H1 (cell line): Measurements from ENCODE around the gene PLEKHA5. TPM values are rescaled to one million over a fixed set of nuclear protein-coding genes. Genes with fewer than 3 reads are reported as not detected.

Experiments used
- CTCF ChIA-PET: fragments of 300-600 bp; sonication (Branson Sonifier 250); formaldehyde crosslinking; loops from one replicate; lab custom pipeline; 2021; ENCODE audit not compliant: partially characterized antibody; lab: Charles Lee
- POLR2A ChIA-PET: fragments of 300-600 bp; sonication (Branson Sonifier 250); formaldehyde crosslinking; loops from one replicate; lab custom pipeline; 2021; ENCODE audit warnings: inconsistent platforms; ENCODE audit not compliant: partially characterized antibody; lab: Charles Lee
- DNase-seq, 2 experiments: peaks; one replicate each; pipeline versions ENCODE4 v3.0.0 to v3.0.0-alpha.2; 2010 to 2022; ENCODE audit warnings: low spot score in 2 of 2, low read depth in 1 of 2, mixed read lengths in 1 of 2
- FAIRE-seq: peaks from 2 replicates; lab custom pipeline; 2011; peaks lifted over from hg19 to GRCh38; lab: Jason Lieb, UNC
- H2AFZ ChIP-seq: 2 replicates; pipeline ENCODE4 v1.8.1; 2012; ENCODE audit warnings: low read length, inconsistent platforms
- H2AK5ac ChIP-seq: 2 replicates; pipeline ENCODE4 v1.6.1; 2013; ENCODE audit warnings: low read depth, low read length
- H2BK120ac ChIP-seq: replicated peaks from 2 replicates; pipeline ENCODE3; 2013; ENCODE audit warnings: low read depth, low read length, inconsistent platforms
- H2BK12ac ChIP-seq: 2 replicates; pipeline ENCODE4 v1.6.1; 2013; ENCODE audit warnings: low read depth, low read length
- H2BK15ac ChIP-seq: 2 replicates; pipeline ENCODE4 v1.6.1; 2013; ENCODE audit warnings: low read length
- H2BK20ac ChIP-seq: 2 replicates; pipeline ENCODE4 v1.6.1; 2013; ENCODE audit warnings: low read length
- H2BK5ac ChIP-seq: 2 replicates; pipeline ENCODE4 v1.6.1; 2013; ENCODE audit warnings: low read depth, low read length
- H3K14ac ChIP-seq: 2 replicates; pipeline ENCODE4 v1.6.1; 2013; ENCODE audit warnings: inconsistent platforms; ENCODE audit not compliant: insufficient read length
- H3K18ac ChIP-seq: 2 replicates; pipeline ENCODE4 v1.6.1; 2013; ENCODE audit warnings: low read length; ENCODE audit errors: extremely low read depth
- H3K23ac ChIP-seq: 2 replicates; pipeline ENCODE4 v1.6.1; 2013; ENCODE audit warnings: inconsistent platforms; ENCODE audit not compliant: insufficient read length
- H3K23me2 ChIP-seq: 2 replicates; pipeline ENCODE4 v1.6.1; 2013; ENCODE audit warnings: low read depth, low read length
- H3K27ac ChIP-seq: 2 replicates; pipeline ENCODE4 v1.6.1; 2011; ENCODE audit warnings: low read depth, low read length, inconsistent platforms
- H3K27me3 ChIP-seq, 4 experiments: replicated peaks in 1 of 4; 1 replicate in 1 of 4; 2 replicates in 3 of 4; pipeline versions ENCODE4 v1.6.1 to v1.8.1; 2011 to 2013; ENCODE audit warnings: low read length in 3 of 4, mild to moderate bottlenecking in 3 of 4, inconsistent platforms in 2 of 4, mixed read lengths in 2 of 4, moderate library complexity in 1 of 4; ENCODE audit not compliant: control insufficient read depth in 3 of 4, insufficient read depth in 3 of 4; ENCODE audit errors: extremely low read depth in 1 of 4
- H3K36me3 ChIP-seq, 4 experiments: 2 replicates each; pipeline versions ENCODE4 v1.6.1 to v1.8.1; 2011 to 2013; ENCODE audit warnings: mild to moderate bottlenecking in 4 of 4, low read length in 3 of 4, moderate library complexity in 2 of 4, control low read depth in 1 of 4, inconsistent platforms in 1 of 4; ENCODE audit not compliant: insufficient read depth in 4 of 4, control insufficient read depth in 2 of 4
- H3K4ac ChIP-seq: replicated peaks from 2 replicates; pipeline ENCODE3; 2013; ENCODE audit warnings: low read length, low read depth, mixed read lengths, inconsistent platforms; ENCODE audit not compliant: insufficient read length
- H3K4me1 ChIP-seq, 4 experiments: replicated peaks in 1 of 4; 1 replicate in 1 of 4; 2 replicates in 3 of 4; pipeline versions ENCODE4 v1.6.1 to v1.8.1; 2011 to 2013; ENCODE audit warnings: low read length in 3 of 4, inconsistent platforms in 2 of 4, mixed read lengths in 1 of 4; ENCODE audit not compliant: insufficient read depth in 4 of 4, control insufficient read depth in 3 of 4
- H3K4me2 ChIP-seq, 2 experiments: 2 replicates each; pipeline versions ENCODE4 v1.6.1 to v1.8.1; 2011 to 2013; ENCODE audit warnings: low read depth in 2 of 2, low read length in 2 of 2, control low read depth in 1 of 2, inconsistent platforms in 1 of 2, mild to moderate bottlenecking in 1 of 2; ENCODE audit not compliant: insufficient read depth in 1 of 2
- H3K4me3 ChIP-seq, 4 experiments: fragments of 200-600, 300-600 bp in 1 of 4; sonication (generic), shearing (Covaris generic), sonication (Bioruptor Twin) in 1 of 4; 2 replicates each; pipeline versions ENCODE4 v1.5.1 to v1.8.1; 2011 to 2016; ENCODE audit warnings: low read length in 4 of 4, low read depth in 3 of 4, control low read depth in 2 of 4, inconsistent platforms in 2 of 4, mild to moderate bottlenecking in 2 of 4, mixed read lengths in 1 of 4, moderate library complexity in 1 of 4; ENCODE audit not compliant: insufficient read depth in 2 of 4; ENCODE audit errors: extremely low read depth in 1 of 4
- H3K56ac ChIP-seq: replicated peaks from 2 replicates; pipeline ENCODE3; 2013; ENCODE audit warnings: low read depth, mild to moderate bottlenecking, mixed read lengths, low read length, inconsistent platforms; ENCODE audit not compliant: insufficient read length
- H3K79me1 ChIP-seq: 2 replicates; pipeline ENCODE4 v1.6.1; 2013; ENCODE audit warnings: low read depth, low read length, control low read depth
- H3K79me2 ChIP-seq, 2 experiments: 2 replicates each; pipeline versions ENCODE4 v1.6.1 to v1.8.1; 2012 to 2013; ENCODE audit warnings: low read length in 2 of 2, mild to moderate bottlenecking in 2 of 2, inconsistent platforms in 1 of 2; ENCODE audit not compliant: insufficient read depth in 2 of 2, control insufficient read depth in 1 of 2
- H3K9ac ChIP-seq, 4 experiments: replicated peaks in 1 of 4; 1 replicate in 1 of 4; 2 replicates in 3 of 4; pipeline versions ENCODE4 v1.6.1 to v1.8.1; 2011 to 2013; ENCODE audit warnings: low read depth in 3 of 4, low read length in 3 of 4, control low read depth in 2 of 4, mild to moderate bottlenecking in 2 of 4, moderate library complexity in 2 of 4, inconsistent platforms in 1 of 4; ENCODE audit errors: extremely low read depth in 1 of 4
- H3K9me3 ChIP-seq, 2 experiments: 2 replicates each; pipeline versions ENCODE4 v1.6.1 to v1.8.1; 2012 to 2013; ENCODE audit warnings: mild to moderate bottlenecking in 2 of 2, moderate library complexity in 2 of 2, control low read depth in 1 of 2, inconsistent platforms in 1 of 2, low read depth in 1 of 2, low read length in 1 of 2, mixed read lengths in 1 of 2; ENCODE audit not compliant: insufficient read depth in 2 of 2
- H4K20me1 ChIP-seq, 2 experiments: replicated peaks in 1 of 2; 2 replicates each; pipeline versions ENCODE3 to v1.8.1; 2011 to 2013; ENCODE audit warnings: inconsistent platforms in 2 of 2, low read length in 2 of 2, mild to moderate bottlenecking in 1 of 2; ENCODE audit not compliant: insufficient read depth in 2 of 2, control insufficient read depth in 1 of 2
- H4K5ac ChIP-seq: 2 replicates; pipeline ENCODE4 v1.6.1; 2013; ENCODE audit warnings: low read length, low read depth, mixed read lengths, inconsistent platforms; ENCODE audit not compliant: insufficient read length
- H4K8ac ChIP-seq: 2 replicates; pipeline ENCODE4 v1.8.0; 2013; ENCODE audit warnings: mild to moderate bottlenecking, moderate library complexity, low read length, inconsistent platforms; ENCODE audit not compliant: insufficient read depth; ENCODE audit errors: extremely low read depth
- H4K91ac ChIP-seq: replicated peaks from 2 replicates; pipeline ENCODE3; 2013; ENCODE audit warnings: low read length, mixed read lengths, inconsistent platforms; ENCODE audit not compliant: insufficient read length
- CBX8 ChIP-seq: fragments of 300-800, 300-1000 bp; sonication (generic); IDR thresholded peaks from 2 replicates; pipeline ENCODE4 v1.7.1; 2016; ENCODE audit warnings: low read depth, low read length, borderline replicate concordance
- CHD1 ChIP-seq: IDR thresholded peaks from 2 replicates; pipeline ENCODE4 v1.6.1; 2012; ENCODE audit warnings: low read depth, low read length, improper control_type of control experiment
- JUND ChIP-seq: IDR thresholded peaks from 2 replicates; pipeline ENCODE4 v1.6.1; 2011; ENCODE audit warnings: mild to moderate bottlenecking, improper control_type of control experiment, low read length
- NANOG ChIP-seq: IDR thresholded peaks from 2 replicates; pipeline ENCODE4 v1.6.1; 2011; ENCODE audit warnings: low read length, low read depth, mild to moderate bottlenecking, inconsistent platforms; ENCODE audit not compliant: insufficient read depth, poor library complexity, severe bottlenecking
- RBBP5 ChIP-seq: IDR thresholded peaks from 2 replicates; pipeline ENCODE4 v1.7.1; 2012; ENCODE audit warnings: low read depth, mild to moderate bottlenecking, inconsistent platforms, low read length, moderate library complexity, borderline replicate concordance
- SIX5 ChIP-seq: IDR thresholded peaks from 2 replicates; pipeline ENCODE4 v1.6.1; 2011; ENCODE audit warnings: mild to moderate bottlenecking, low read depth, low read length
- SP2 ChIP-seq: IDR thresholded peaks from 2 replicates; pipeline ENCODE4 v1.6.1; 2012; ENCODE audit warnings: mild to moderate bottlenecking, low read length, inconsistent platforms
- SUZ12 ChIP-seq: fragments of 200-600 bp; sonication (generic); IDR thresholded peaks from 2 replicates; pipeline ENCODE4 v1.6.1; 2012; ENCODE audit warnings: mild to moderate bottlenecking, inconsistent platforms, low read length, moderate library complexity, mixed read lengths
- TAF7 ChIP-seq: optimal IDR thresholded peaks from 2 replicates; pipeline ENCODE3; 2011; ENCODE audit warnings: low read depth, mild to moderate bottlenecking, inconsistent platforms, low read length, moderate library complexity, borderline replicate concordance
- ZNF274 ChIP-seq: IDR thresholded peaks from 2 replicates; pipeline ENCODE4 v1.7.0; 2012; ENCODE audit warnings: low read length, borderline replicate concordance; ENCODE audit errors: extremely low read depth
- WGBS, 2 experiments: shearing (Covaris generic) in 1 of 2; methylation state at CpG; one replicate each; pipeline versions ENCODE4 v1.1.6 to v1.1.7; 2013 to 2015; ENCODE audit warnings: low lambda C conversion rate in 2 of 2, mixed read lengths in 2 of 2, inconsistent platforms in 1 of 2, low coverage in 1 of 2, missing lambda C conversion rate in 1 of 2; ENCODE audit not compliant: insufficient replicate concordance in 2 of 2, insufficient coverage in 1 of 2, insufficient read length in 1 of 2; ENCODE audit errors: extremely low coverage in 1 of 2, missing lambda C conversion rate in 1 of 2; 5-methylcytosine and 5-hydroxymethylcytosine counted together
- polyA plus RNA-seq, 7 experiments: library from polyadenylated mRNA; depleted of rRNA in 3 of 7; stranded (reverse) in 5 of 7; unstranded in 2 of 7; fragments of >200 nt in 5 of 7; fragments of 200-250 nt in 2 of 7; gene quantifications; 1 replicate in 5 of 7; 2 replicates in 1 of 7; 4 replicates in 1 of 7; pipeline versions ENCODE4 v1.2.1 to v1.2.3, GENCODE V29; 2011 to 2013; ENCODE audit warnings: missing spikeins in 2 of 7, mixed read lengths in 2 of 7
- total RNA-seq: library from RNA; stranded (reverse); fragmentation: NEBNext Ultra II Directional; extraction: Animal tissue kit (Norgen Biotek cat#: 25700); gene quantifications from 2 replicates; pipeline ENCODE4 v1.2.1, GENCODE V29; 2021
- TF ChIP-seq, protein P1 (sequence below): IDR thresholded peaks from 2 replicates; pipeline ENCODE4 v1.6.1; 2012; ENCODE audit warnings: inconsistent platforms

PLEKHA5 gene
- total and polyA plus RNA-seq, 2 of the 8 experiments (the other 6 are each of a cell fraction or from before 2014, with no cell fraction given), result 17.2 to 66.1 TPM

GRCh38 chr12:19192710-19193109 lies 63.2 kb downstream of the PLEKHA5 start:
- H4K20me1 ChIP-seq, result peaks cover 2 to 6% of the 10 kb centered on the region in 2 experiments
- H2BK20ac ChIP-seq, result no peak overlapping the region
- H3K79me2 ChIP-seq, result peaks cover 4 to 98% of the 10 kb centered on the region in 2 experiments; a peak in 3 of 4 replicates
- 96% methylated on average over 1 of the region's 1 CpG; no CpG with 5 or more reads in 1 of the 2 experiments for WGBS, 2 experiments
- H3K79me1 ChIP-seq, result peaks cover 8% of the 10 kb centered on the region; the same call in 1 of the 2 replicates
- no peak overlapping the region for H2BK5ac ChIP-seq
- no peak overlapping the region for H3K56ac ChIP-seq
- no peaks in the 10 kb centered on the region for H3K27me3 ChIP-seq
- no peaks in the 10 kb centered on the region for H3K9me3 ChIP-seq
- H3K27ac ChIP-seq, result no peak overlapping the region
- ChIA-PET POLR2A (no interaction called here), CTCF (no interaction called here)
- DNase-seq (no peak), FAIRE-seq (no peak)
- no peak overlapping the region for H4K5ac ChIP-seq
- peaks cover 0 to 14% (median 2%) of the 10 kb centered on the region in 4 experiments; a peak in 3 of 7 replicates for H3K4me1 ChIP-seq
- H3K36me3 ChIP-seq, result no peaks in the 10 kb centered on the region; a peak in 1 of 8 replicates
- H4K91ac ChIP-seq, result no peak overlapping the region
- no peak overlapping the region for H4K8ac ChIP-seq
- H3K4me2 ChIP-seq, result no peak overlapping the region
- H3K4ac ChIP-seq, result no peak overlapping the region
- H2BK120ac ChIP-seq, result no peak overlapping the region
- no peak overlapping the region for H3K23ac ChIP-seq
- TF ChIP-seq SIX5 (no peak), SP2 (no peak), SUZ12 (no peak), JUND (no peak), RBBP5 (no peak), ZNF274 (no peak), CBX8 (no peak), NANOG (no peak), CHD1 (no peak), TAF7 (no peak)
- TF ChIP-seq, protein P1, sequence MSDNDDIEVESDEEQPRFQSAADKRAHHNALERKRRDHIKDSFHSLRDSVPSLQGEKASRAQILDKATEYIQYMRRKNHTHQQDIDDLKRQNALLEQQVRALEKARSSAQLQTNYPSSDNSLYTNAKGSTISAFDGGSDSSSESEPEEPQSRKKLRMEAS, result no peak
- H3K23me2 ChIP-seq, result no peaks in the 10 kb centered on the region
- no peak overlapping the region for H2AK5ac ChIP-seq
- H3K4me3 ChIP-seq, result no peak overlapping the region
- H2BK12ac ChIP-seq, result no peak overlapping the region
- H2BK15ac ChIP-seq, result no peak overlapping the region
- no peak overlapping the region for H3K9ac ChIP-seq
- H3K14ac ChIP-seq, result no peak overlapping the region
- no peak overlapping the region for H3K18ac ChIP-seq
- H2AFZ ChIP-seq, result no peak overlapping the region
